ENCODE results near the gene ZNF791. TPM values are rescaled to one million over a fixed set of nuclear protein-coding genes. Genes with fewer than 3 reads are reported as not detected.
"Not testable (repeated sequence)": the region's sequence is repeated elsewhere in the genome, so short reads cannot be mapped to it uniquely, and the experiment has no call there.

ZNF791 gene
- polyA plus RNA-seq, 3 donors: 5.2 to 8.2 (median 5.9) TPM

GRCh38 chr19:12676384-12676792 lies 65.7 kb downstream of the ZNF791 start:
- Histone ChIP-seq H2AFZ (ENCODE audit: insufficient read depth, low read depth, low read length, poor library complexity, severe bottlenecking) (no peak overlapping the region), H3K4me1 (ENCODE audit: control insufficient read depth in 1 of 2, insufficient read depth in 2 of 2, low read length in 2 of 2) (peaks cover 9 to 19% of the 10 kb centered on the region in 2 donors), H4K20me1 (ENCODE audit: insufficient read depth, low read length) (peaks cover 67% of the 10 kb centered on the region), H3K4me2 (replicated peaks; ENCODE audit: extremely low read depth, low read length, poor library complexity, severe bottlenecking) (no peak overlapping the region), H3K36me3 (replicated peaks in 1 of 2; ENCODE audit: control insufficient read depth in 1 of 2, insufficient read depth in 2 of 2, low read length in 2 of 2) (peaks cover 60 to 79% of the 10 kb centered on the region in 2 donors), H3K9me3 (replicated peaks in 1 of 2; ENCODE audit: control insufficient read depth in 1 of 2, insufficient read depth in 1 of 2, low read length in 2 of 2) (no peaks in the 10 kb centered on the region), H3K27me3 (ENCODE audit: control insufficient read depth in 2 of 2, insufficient read depth in 2 of 2, low read length in 2 of 2) (no peaks in the 10 kb centered on the region), H3K9ac (ENCODE audit: insufficient read depth, low read length, poor library complexity, severe bottlenecking) (no peak overlapping the region), H3K4me3 (replicated peaks in 1 of 3; ENCODE audit: low read depth in 2 of 3, low read length in 3 of 3) (no peak overlapping the region), H3K27ac (ENCODE audit: low read depth in 1 of 2, low read length in 2 of 2) (peak overlapping the region in 1 of 2 donors; percentile 32), H3K79me2 (ENCODE audit: insufficient read depth, low read length) (peaks cover 22% of the 10 kb centered on the region)
- Mint-ChIP-seq H3K9me3 (peaks cover 0 to 3% (median 0%) of the 10 kb centered on the region in 7 donors), H3K36me3 (peaks cover 64 to 83% of the 10 kb centered on the region in 2 donors), H3K27me3 (ENCODE audit: low read depth in 3 of 3) (peaks cover 0 to 4% (median 0%) of the 10 kb centered on the region in 3 donors), H3K27ac (peak overlapping the region in 4 of 7 donors; percentile 1 to 57 (median 14)), H3K4me1 (peaks cover 27% of the 10 kb centered on the region), H3K4me3 (no peak overlapping the region)
- WGBS (ENCODE audit: insufficient coverage): 44% methylated on average over 4 of the region's 4 CpGs
- peak; percentile 88 for TF ChIP-seq CTCF (IDR thresholded peaks at IDR 0.05)
- intact Hi-C loops (cut with micrococcal nuclease): no loop called here
- DNase-seq: peak; percentile 59 to 75 (median 60)

- peaks cover 22% of the 10 kb centered on the region for H3K79me2 ChIP-seq (ENCODE audit: insufficient read depth, low read length)
- H3K36me3 ChIP-seq (replicated peaks in 1 of 2; ENCODE audit: control insufficient read depth in 1 of 2, insufficient read depth in 2 of 2, low read length in 2 of 2): peaks cover 60 to 79% of the 10 kb centered on the region in 2 donors
- no peak overlapping the region for H2AFZ ChIP-seq (ENCODE audit: insufficient read depth, low read depth, low read length, poor library complexity, severe bottlenecking)
- no peak overlapping the region for H3K4me3 ChIP-seq (replicated peaks in 1 of 3; ENCODE audit: low read depth in 2 of 3, low read length in 3 of 3)
- H3K9me3 Mint-ChIP-seq: peaks cover 0 to 3% (median 0%) of the 10 kb centered on the region in 7 donors
- DNase-seq: no peak
- TF ChIP-seq CTCF (IDR thresholded peaks at IDR 0.05): no peak
- no peaks in the 10 kb centered on the region for H3K9me3 ChIP-seq (replicated peaks in 1 of 2; ENCODE audit: control insufficient read depth in 1 of 2, insufficient read depth in 1 of 2, low read length in 2 of 2)
- peaks cover 63 to 82% of the 10 kb centered on the region in 2 donors for H3K36me3 Mint-ChIP-seq
- H3K9ac ChIP-seq (ENCODE audit: insufficient read depth, low read length, poor library complexity, severe bottlenecking): no peak overlapping the region
- H3K4me2 ChIP-seq (replicated peaks; ENCODE audit: extremely low read depth, low read length, poor library complexity, severe bottlenecking): no peak overlapping the region
- H4K20me1 ChIP-seq (ENCODE audit: insufficient read depth, low read length): peaks cover 67% of the 10 kb centered on the region
- peaks cover 0 to 5% (median 0%) of the 10 kb centered on the region in 3 donors for H3K27me3 Mint-ChIP-seq (ENCODE audit: low read depth in 3 of 3)
- H3K4me1 ChIP-seq (ENCODE audit: control insufficient read depth in 1 of 2, insufficient read depth in 2 of 2, low read length in 2 of 2): peaks cover 12 to 23% of the 10 kb centered on the region in 2 donors
- H3K27me3 ChIP-seq (ENCODE audit: control insufficient read depth in 2 of 2, insufficient read depth in 2 of 2, low read length in 2 of 2): no peaks in the 10 kb centered on the region
- H3K4me1 Mint-ChIP-seq: peaks cover 26% of the 10 kb centered on the region
- WGBS (ENCODE audit: insufficient coverage): 96% methylated on average over 8 of the region's 12 CpGs
- H3K27ac Mint-ChIP-seq: peak overlapping the region in 4 of 7 donors; percentile 1 to 50 (median 18)
- no peak overlapping the region for H3K4me3 Mint-ChIP-seq
- H3K27ac ChIP-seq (ENCODE audit: low read depth in 1 of 2, low read length in 2 of 2): no peak overlapping the region
- intact Hi-C loops (cut with micrococcal nuclease): no loop called here
Measured at GRCh38 chr19:12676928-12677327, 66.2 kb downstream of the ZNF791 start.

- Histone ChIP-seq H3K36me3 (replicated peaks in 1 of 2; ENCODE audit: control insufficient read depth in 1 of 2, insufficient read depth in 2 of 2, low read length in 2 of 2) (peaks cover 56 to 69% of the 10 kb centered on the region in 2 donors), H4K20me1 (ENCODE audit: insufficient read depth, low read length) (peaks cover 58% of the 10 kb centered on the region), H3K79me2 (ENCODE audit: insufficient read depth, low read length) (peaks cover 22% of the 10 kb centered on the region), H3K4me1 (ENCODE audit: control insufficient read depth in 1 of 2, insufficient read depth in 2 of 2, low read length in 2 of 2) (peaks cover 16 to 28% of the 10 kb centered on the region in 2 donors)
- H3K27me3 Mint-ChIP-seq (ENCODE audit: low read depth in 3 of 3); DNase-seq; H3K9ac ChIP-seq (ENCODE audit: insufficient read depth, low read length, poor library complexity, severe bottlenecking); H3K27ac ChIP-seq (ENCODE audit: low read depth in 1 of 2, low read length in 2 of 2); H3K27me3 ChIP-seq (ENCODE audit: control insufficient read depth in 2 of 2, insufficient read depth in 2 of 2, low read length in 2 of 2); H3K27ac Mint-ChIP-seq; H3K4me3 ChIP-seq (replicated peaks in 1 of 3; ENCODE audit: low read depth in 2 of 3, low read length in 3 of 3); intact Hi-C loops (cut with micrococcal nuclease); H3K9me3 Mint-ChIP-seq; H2AFZ ChIP-seq (ENCODE audit: insufficient read depth, low read depth, low read length, poor library complexity, severe bottlenecking); H3K4me2 ChIP-seq (replicated peaks; ENCODE audit: extremely low read depth, low read length, poor library complexity, severe bottlenecking); H3K4me3 Mint-ChIP-seq; H3K9me3 ChIP-seq (replicated peaks in 1 of 2; ENCODE audit: control insufficient read depth in 1 of 2, insufficient read depth in 1 of 2, low read length in 2 of 2): not testable (repeated sequence)
- Mint-ChIP-seq H3K4me1 (peaks cover 23% of the 10 kb centered on the region), H3K36me3 (peaks cover 56 to 71% of the 10 kb centered on the region in 2 donors)
- no CpG with 5 or more reads among the region's 5 CpGs for WGBS (ENCODE audit: insufficient coverage)
Measured at GRCh38 chr19:12678039-12678438, 67.3 kb downstream of the ZNF791 start.
